HepG2 (cell line): Measurements from ENCODE around the gene SOX5. TPM values are rescaled to one million over a fixed set of nuclear protein-coding genes. Genes with fewer than 3 reads are reported as not detected.

Experiments
- ATAC-seq: fragments of 200-7000 bp; cut with Tn5 transposase; 3 replicates; pipeline ENCODE4 v1.9.1; 2020; ENCODE audit warnings: mild to moderate bottlenecking, moderate library complexity
- BruUV-seq: library from RNA; stranded (reverse); fragments of 400-500 nt; replicated peaks from 2 replicates; lab custom pipeline; 2021; lab: Mats Ljungman, UMichigan
- CTCF ChIA-PET: fragments of 300-600 bp; formaldehyde crosslinking; extraction: SDS; loops from one replicate; lab custom pipeline; 2021; ENCODE audit warnings: low total read pairs, inconsistent platforms, low intra/inter-chr PET ratio; lab: Yijun Ruan, JAX
- POLR2A ChIA-PET: fragments of 350-600 bp; sonication (Branson Sonifier 250); formaldehyde crosslinking; loops from one replicate; lab custom pipeline; 2020; ENCODE audit warnings: antibody characterized with exemption, inconsistent platforms; lab: Yijun Ruan, JAX
- DNase-seq: peaks from one replicate; pipeline ENCODE4 v3.0.0-alpha.2; 2015; ENCODE audit warnings: low spot score
- FAIRE-seq: peaks from 3 replicates; lab custom pipeline; 2011; peaks lifted over from hg19 to GRCh38; lab: Jason Lieb, UNC
- H2AFZ ChIP-seq: one replicate; pipeline ENCODE4 v1.6.1; 2011; ENCODE audit warnings: low read length, inconsistent platforms
- H3K27ac ChIP-seq: fragments of 300-600 bp; 3 replicates; pipeline ENCODE4 v1.8.0; 2011; ENCODE audit warnings: mixed run types, mild to moderate bottlenecking, mixed read lengths, low read length, inconsistent platforms; ENCODE audit not compliant: insufficient read depth; ENCODE audit errors: extremely low read length
- H3K27me3 ChIP-seq, 2 experiments: fragments of 200-600 bp in 1 of 2; 2 replicates in 1 of 2; 3 replicates in 1 of 2; pipeline versions ENCODE4 v1.6.0 to v1.8.0; 2011; ENCODE audit warnings: low read length in 2 of 2, mild to moderate bottlenecking in 2 of 2, moderate library complexity in 2 of 2, inconsistent platforms in 1 of 2; ENCODE audit not compliant: insufficient read depth in 2 of 2, control insufficient read depth in 1 of 2
- H3K36me3 ChIP-seq, 2 experiments: fragments of 200-600 bp in 1 of 2; replicated peaks in 1 of 2; 2 replicates in 1 of 2; 3 replicates in 1 of 2; pipeline versions ENCODE4 v1.5.1 to v1.8.0; 2011; ENCODE audit warnings: low read length in 2 of 2, inconsistent platforms in 1 of 2; ENCODE audit not compliant: insufficient read depth in 2 of 2, control insufficient read depth in 1 of 2
- H3K4me1 ChIP-seq: 2 replicates; pipeline ENCODE4 v1.5.1; 2012; ENCODE audit warnings: low read length, inconsistent platforms; ENCODE audit not compliant: insufficient read depth
- H3K4me2 ChIP-seq: 2 replicates; pipeline ENCODE4 v1.6.0; 2011; ENCODE audit warnings: low read depth, low read length, inconsistent platforms
- H3K4me3 ChIP-seq, 3 experiments: fragments of 200-600 bp in 1 of 3; sonication (generic), shearing (Covaris generic) in 1 of 3; replicated peaks in 1 of 3; 2 replicates each; pipeline ENCODE4 v1.5.1; 2011 to 2016; ENCODE audit warnings: low read length in 3 of 3, inconsistent platforms in 2 of 3, low read depth in 2 of 3, mild to moderate bottlenecking in 2 of 3, control low read depth in 1 of 3, mixed read lengths in 1 of 3; ENCODE audit not compliant: insufficient read depth in 1 of 3
- H3K79me2 ChIP-seq: one replicate; pipeline ENCODE4 v1.6.1; 2011; ENCODE audit warnings: low read length, inconsistent platforms; ENCODE audit not compliant: insufficient read depth
- H3K9ac ChIP-seq: 2 replicates; pipeline ENCODE4 v1.6.0; 2011; ENCODE audit warnings: mild to moderate bottlenecking, low read depth, low read length, inconsistent platforms; ENCODE audit not compliant: insufficient read depth
- H3K9me3 ChIP-seq: 2 replicates; pipeline ENCODE4 v1.5.1; 2012; ENCODE audit warnings: mild to moderate bottlenecking, low read length
- H4K20me1 ChIP-seq: 2 replicates; pipeline ENCODE4 v1.6.0; 2011; ENCODE audit warnings: inconsistent platforms, mild to moderate bottlenecking, low read length, moderate library complexity; ENCODE audit not compliant: insufficient read depth
- KLF13 ChIP-seq: sonication (generic); formaldehyde crosslinking; IDR thresholded peaks from 2 replicates; pipeline ENCODE4 v1.4.0; 2020; ENCODE audit warnings: mild to moderate bottlenecking, missing genetic modification reagents
- MIXL1 ChIP-seq: IDR thresholded peaks from 2 replicates; pipeline ENCODE4 v1.6.1; 2016
- RAD51 ChIP-seq: fragments of 450-650 bp; IDR thresholded peaks from 2 replicates; pipeline ENCODE4 v1.6.1; 2016; ENCODE audit warnings: borderline replicate concordance
- TARDBP ChIP-seq: sonication (generic); formaldehyde crosslinking; IDR thresholded peaks from 2 replicates; pipeline ENCODE4 v1.8.0; 2022; ENCODE audit warnings: mild to moderate bottlenecking, missing genetic modification reagents
- ZNF331 ChIP-seq: sonication (generic); formaldehyde crosslinking; IDR thresholded peaks from 2 replicates; pipeline ENCODE4 v1.4.0; 2020; ENCODE audit warnings: missing genetic modification reagents
- ZNF350 ChIP-seq: sonication (generic); formaldehyde crosslinking; IDR thresholded peaks from 2 replicates; pipeline ENCODE4 v1.4.0; 2020; ENCODE audit warnings: mild to moderate bottlenecking, low read depth, missing genetic modification reagents, borderline replicate concordance
- ZNF777 ChIP-seq: sonication (generic); formaldehyde crosslinking; IDR thresholded peaks from 2 replicates; pipeline ENCODE4 v1.4.0; 2020; ENCODE audit warnings: missing genetic modification reagents
- WGBS: methylation state at CpG from one replicate; pipeline ENCODE4 v1.1.6; 2017; ENCODE audit warnings: low lambda C conversion rate; 5-methylcytosine and 5-hydroxymethylcytosine counted together
- in situ Hi-C: cut with HindIII; loops from 2 replicates; pipeline ENCODE4 v1.10.0; 2017; ENCODE audit warnings: low pct_unique_long_range_greater_than_20kb; ENCODE audit not compliant: extremely low pct_ligation_motif_present
- intact Hi-C: fragments of 100-400 bp; cut with micrococcal nuclease; formaldehyde crosslinking; loops from one replicate; pipeline ENCODE4 v1.10.0; 2022; ENCODE audit not compliant: unreplicated experiment
- polyA plus RNA-seq, 8 experiments: library from polyadenylated mRNA; depleted of rRNA in 3 of 8; stranded (reverse) in 7 of 8; unstranded in 1 of 8; fragments of >200 nt; fragmentation: Illumina TruSeq in 4 of 8; extraction: Trizol in 4 of 8; gene quantifications; 2 replicates each; pipeline versions ENCODE4 v1.2.1 to v1.2.3, GENCODE V29; 2011 to 2016; ENCODE audit warnings: low read depth in 4 of 8, missing spikeins in 1 of 8, mixed read lengths in 1 of 8; ENCODE audit not compliant: insufficient read depth in 1 of 8
- total RNA-seq, 5 experiments: library from RNA; depleted of rRNA; stranded (reverse); fragments of >200 nt; fragmentation: Illumina TruSeq; extraction: Trizol; gene quantifications; 2 replicates each; pipeline ENCODE4 v1.2.3, GENCODE V29; 2016; ENCODE audit warnings: low read depth in 1 of 5
- TF ChIP-seq, protein P1 (sequence below): sonication (generic); formaldehyde crosslinking; IDR thresholded peaks from 2 replicates; pipeline ENCODE4 v1.5.1; 2020; ENCODE audit warnings: missing genetic modification reagents, mild to moderate bottlenecking, borderline replicate concordance

The SOX5 gene
- total and polyA plus RNA-seq, 2 of the 13 experiments (the other 11 are each of a cell fraction or from before 2014, with no cell fraction given): 18.5 to 76.4 TPM

GRCh38 chr12:23611320-23611719 lies 338.1 kb downstream of the SOX5 start:
- no peaks in the 10 kb centered on the region for H3K4me1 ChIP-seq
- no peak for DNase-seq
- H3K4me3 ChIP-seq: no peak overlapping the region
- no peaks in the 10 kb centered on the region for H3K27me3 ChIP-seq
- FAIRE-seq: no peak
- no peaks in the 10 kb centered on the region for H4K20me1 ChIP-seq
- H3K27ac ChIP-seq: no peak overlapping the region
- H3K4me2 ChIP-seq: no peak overlapping the region
- intact Hi-C loops (no loop called here), in situ Hi-C loops (no loop called here)
- 91% methylated on average over 4 of the region's 4 CpGs for WGBS
- no peak for TF ChIP-seq KLF13 (CRISPR knock-in tag)
- no peak for TF ChIP-seq ZNF331
- TF ChIP-seq, protein P1, sequence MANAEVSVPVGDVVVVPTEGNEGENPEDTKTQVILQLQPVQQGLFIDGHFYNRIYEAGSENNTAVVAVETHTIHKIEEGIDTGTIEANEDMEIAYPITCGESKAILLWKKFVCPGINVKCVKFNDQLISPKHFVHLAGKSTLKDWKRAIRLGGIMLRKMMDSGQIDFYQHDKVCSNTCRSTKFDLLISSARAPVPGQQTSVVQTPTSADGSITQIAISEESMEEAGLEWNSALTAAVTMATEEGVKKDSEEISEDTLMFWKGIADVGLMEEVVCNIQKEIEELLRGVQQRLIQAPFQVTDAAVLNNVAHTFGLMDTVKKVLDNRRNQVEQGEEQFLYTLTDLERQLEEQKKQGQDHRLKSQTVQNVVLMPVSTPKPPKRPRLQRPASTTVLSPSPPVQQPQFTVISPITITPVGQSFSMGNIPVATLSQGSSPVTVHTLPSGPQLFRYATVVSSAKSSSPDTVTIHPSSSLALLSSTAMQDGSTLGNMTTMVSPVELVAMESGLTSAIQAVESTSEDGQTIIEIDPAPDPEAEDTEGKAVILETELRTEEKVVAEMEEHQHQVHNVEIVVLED: no peak
- TF ChIP-seq RAD51: no peak
- ChIA-PET POLR2A (no interaction called here), CTCF (no interaction called here)
- H3K9me3 ChIP-seq: no peaks in the 10 kb centered on the region
- no peak for ATAC-seq
- no peak overlapping the region for H2AFZ ChIP-seq
- no peaks in the 10 kb centered on the region for H3K79me2 ChIP-seq
- H3K36me3 ChIP-seq: peaks cover 4 to 6% of the 10 kb centered on the region in 2 experiments; a peak in 4 of 5 replicates
- no peak overlapping the region for H3K9ac ChIP-seq
- BruUV-seq: no TSS peak

GRCh38 chr12:23600919-23601318 lies 348.6 kb downstream of the SOX5 start:
- BruUV-seq: no TSS peak
- no peak overlapping the region for H3K4me3 ChIP-seq
- no peaks in the 10 kb centered on the region for H4K20me1 ChIP-seq
- POLR2A ChIA-PET: no interaction called here
- no peaks in the 10 kb centered on the region for H3K79me2 ChIP-seq
- H2AFZ ChIP-seq: no peak overlapping the region
- DNase-seq: no peak
- in situ Hi-C loops (no loop called here), intact Hi-C loops (no loop called here)
- 97% methylated on average over 5 of the region's 5 CpGs for WGBS
- no peak overlapping the region for H3K27ac ChIP-seq
- H3K36me3 ChIP-seq: peaks cover 6 to 28% of the 10 kb centered on the region in 2 experiments
- TF ChIP-seq ZNF350 (CRISPR knock-in tag): no peak
- no peak for TF ChIP-seq ZNF777 (CRISPR knock-in tag)
- no peak for TF ChIP-seq MIXL1 (CRISPR knock-in tag)
- TF ChIP-seq TARDBP (CRISPR knock-in tag): no peak
- no peak overlapping the region for H3K9ac ChIP-seq
- ATAC-seq: no peak
- no peaks in the 10 kb centered on the region for H3K27me3 ChIP-seq
- H3K4me1 ChIP-seq: no peaks in the 10 kb centered on the region
- no peak for FAIRE-seq
- no peaks in the 10 kb centered on the region for H3K9me3 ChIP-seq
- H3K4me2 ChIP-seq: no peak overlapping the region
- CTCF ChIA-PET: no interaction called here
